Kidney (tissue), 14 donors: ENCODE measurements around the gene WRAP73. TPM values are rescaled to one million over a fixed set of nuclear protein-coding genes. Genes with fewer than 3 reads are reported as not detected.

Source experiments
- DNase-seq, 5 donors: peaks; one replicate each; pipeline ENCODE4 v3.0.0-alpha.2; 2013 to 2020
- FAIRE-seq: peaks from 2 replicates; lab custom pipeline; 2012; peaks lifted over from hg19 to GRCh38; lab: Jason Lieb, UNC
- H3K27ac ChIP-seq, 2 donors: one replicate each; pipeline ENCODE4 v1.7.0; 2013; ENCODE audit warnings: low read depth in 2 of 2, low read length in 2 of 2, inconsistent platforms in 1 of 2
- H3K27me3 ChIP-seq: one replicate; pipeline ENCODE4 v1.7.1; 2013; ENCODE audit warnings: low read length, inconsistent platforms; ENCODE audit not compliant: control insufficient read depth, insufficient read depth
- H3K36me3 ChIP-seq, 3 donors: one replicate each; pipeline versions ENCODE4 v1.7.0 to v1.7.1; 2013; ENCODE audit warnings: low read length in 3 of 3, control low read depth in 1 of 3, inconsistent platforms in 1 of 3; ENCODE audit not compliant: insufficient read depth in 3 of 3, control insufficient read depth in 2 of 3
- H3K4me1 ChIP-seq, 3 donors: one replicate each; pipeline versions ENCODE4 v1.7.0 to v1.7.1; 2013; ENCODE audit warnings: low read length in 3 of 3, inconsistent platforms in 1 of 3, low read depth in 1 of 3; ENCODE audit not compliant: control insufficient read depth in 2 of 3, insufficient read depth in 2 of 3
- H3K4me3 ChIP-seq, 3 donors: one replicate each; pipeline versions ENCODE4 v1.7.0 to v1.8.1; 2013; ENCODE audit warnings: low read length in 3 of 3, control low read depth in 1 of 3, inconsistent platforms in 1 of 3
- H3K9ac ChIP-seq, 3 donors: one replicate each; pipeline versions ENCODE4 v1.7.0 to v1.7.1; 2013; ENCODE audit warnings: low read length in 3 of 3, control low read depth in 1 of 3, inconsistent platforms in 1 of 3
- H3K9me3 ChIP-seq, 3 donors: one replicate each; pipeline versions ENCODE4 v1.7.0 to v1.7.1; 2013; ENCODE audit warnings: low read length in 3 of 3, control low read depth in 1 of 3, inconsistent platforms in 1 of 3; ENCODE audit not compliant: control insufficient read depth in 2 of 3, insufficient read depth in 1 of 3
- intact Hi-C: fragments of 100-400 bp; cut with DNase I; formaldehyde crosslinking; loops from one replicate; pipeline ENCODE4 v1.11.1; 2022
- polyA plus RNA-seq: library from polyadenylated mRNA; stranded (reverse); fragments of 350-450 nt; fragmentation: Illumina TruSeq; extraction: RNeasy Lipid Tissue Mini Kit (QIAGEN cat#74804); gene quantifications from one replicate; pipeline ENCODE4 v1.2.3, GENCODE V29; 2014; ENCODE audit warnings: low read depth, low replicate concordance; ENCODE audit not compliant: insufficient read depth
- total RNA-seq: library from RNA; stranded (reverse); fragmentation: NEBNext Ultra II Directional; extraction: Animal tissue kit (Norgen Biotek cat#: 25700); gene quantifications from one replicate; pipeline ENCODE4 v1.2.1, GENCODE V29; 2021
- TF ChIP-seq, protein P1 (sequence below): IDR thresholded peaks from 3 replicates; pipeline ENCODE4 v1.5.1; 2012; ENCODE audit warnings: mild to moderate bottlenecking, moderate library complexity, borderline replicate concordance; ENCODE audit not compliant: insufficient read depth; ENCODE audit errors: extremely low read depth
- donor health status: control.
- donor health status: control.
- donor health status: control.
- donor health status: control.
- donor health status: control.
- donor health status: DM: yes; HTN: yes; CAD: no.
- donor health status: Normal renal cell carcinoma (clear cell type).

Gene WRAP73
- total and polyA plus RNA-seq, 2 donors from 2014 or later, result 18.4 to 19.6 TPM

GRCh38 chr1:3657578-3658230 is 7.8 kb upstream of the WRAP73 start:
- Histone ChIP-seq H3K9me3 (no peaks in the 10 kb centered on the region), H3K4me3 (no peak overlapping the region), H3K4me1 (no peaks in the 10 kb centered on the region), H3K9ac (no peak overlapping the region), H3K27ac (no peak overlapping the region), H3K36me3 (no peaks in the 10 kb centered on the region), H3K27me3 (peaks cover 16% of the 10 kb centered on the region)
- DNase-seq (peak in 1 of 5 donors; percentile 71), FAIRE-seq (no peak)
- intact Hi-C loops, result no loop called here
- TF ChIP-seq, protein P1, sequence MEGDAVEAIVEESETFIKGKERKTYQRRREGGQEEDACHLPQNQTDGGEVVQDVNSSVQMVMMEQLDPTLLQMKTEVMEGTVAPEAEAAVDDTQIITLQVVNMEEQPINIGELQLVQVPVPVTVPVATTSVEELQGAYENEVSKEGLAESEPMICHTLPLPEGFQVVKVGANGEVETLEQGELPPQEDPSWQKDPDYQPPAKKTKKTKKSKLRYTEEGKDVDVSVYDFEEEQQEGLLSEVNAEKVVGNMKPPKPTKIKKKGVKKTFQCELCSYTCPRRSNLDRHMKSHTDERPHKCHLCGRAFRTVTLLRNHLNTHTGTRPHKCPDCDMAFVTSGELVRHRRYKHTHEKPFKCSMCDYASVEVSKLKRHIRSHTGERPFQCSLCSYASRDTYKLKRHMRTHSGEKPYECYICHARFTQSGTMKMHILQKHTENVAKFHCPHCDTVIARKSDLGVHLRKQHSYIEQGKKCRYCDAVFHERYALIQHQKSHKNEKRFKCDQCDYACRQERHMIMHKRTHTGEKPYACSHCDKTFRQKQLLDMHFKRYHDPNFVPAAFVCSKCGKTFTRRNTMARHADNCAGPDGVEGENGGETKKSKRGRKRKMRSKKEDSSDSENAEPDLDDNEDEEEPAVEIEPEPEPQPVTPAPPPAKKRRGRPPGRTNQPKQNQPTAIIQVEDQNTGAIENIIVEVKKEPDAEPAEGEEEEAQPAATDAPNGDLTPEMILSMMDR, result no peak

GRCh38 chr1:3657096-3657475 is 7.2 kb upstream of the WRAP73 start:
- FAIRE-seq, result no peak
- intact Hi-C loops, result no loop called here
- H3K27ac ChIP-seq, result no peak overlapping the region
- no peak overlapping the region for H3K4me3 ChIP-seq
- no peaks in the 10 kb centered on the region for H3K9me3 ChIP-seq
- TF ChIP-seq, protein P1, result no peak
- DNase-seq, result peak in 1 of 5 donors; percentile 44
- H3K4me1 ChIP-seq, result no peaks in the 10 kb centered on the region
- H3K9ac ChIP-seq, result no peak overlapping the region
- H3K36me3 ChIP-seq, result no peaks in the 10 kb centered on the region
- peaks cover 16% of the 10 kb centered on the region for H3K27me3 ChIP-seq

DNA sequence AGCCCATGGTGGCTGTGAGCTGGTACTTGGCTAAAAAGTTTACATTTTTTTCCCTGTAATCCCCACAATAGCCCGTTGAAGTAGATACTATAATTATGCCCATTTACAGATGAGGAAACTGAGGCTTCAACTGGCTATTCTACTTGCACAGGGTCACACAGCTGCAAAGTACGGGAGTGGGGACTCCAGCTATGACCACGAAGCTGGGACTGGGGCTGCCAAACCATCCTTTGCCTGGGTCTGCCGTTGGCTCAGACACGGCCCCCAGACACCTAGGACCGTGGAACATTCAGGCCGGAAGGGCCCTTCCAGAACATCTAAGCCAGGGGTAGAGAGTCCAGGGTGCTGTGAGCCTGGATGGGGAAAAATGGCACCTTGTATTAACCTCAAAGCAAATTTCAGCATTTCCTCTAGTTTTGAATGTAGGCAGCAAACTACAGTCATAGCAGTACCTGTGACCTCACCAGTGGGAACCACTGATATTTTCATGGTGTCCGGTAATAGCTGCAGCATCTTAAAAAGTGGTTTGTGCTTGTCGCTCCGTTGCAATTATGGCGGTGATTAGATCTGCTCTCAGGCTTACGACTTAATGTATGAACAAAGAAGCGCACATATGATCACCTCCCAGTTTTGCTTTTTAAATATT is 6.7 kb upstream of the WRAP73 start:
- DNase-seq (peak in 1 of 5 donors; percentile 26), FAIRE-seq (no peak)
- TF ChIP-seq, protein P1, result no peak
- peaks cover 16% of the 10 kb centered on the region for H3K27me3 ChIP-seq
- H3K36me3 ChIP-seq, result no peaks in the 10 kb centered on the region
- no peak overlapping the region for H3K4me3 ChIP-seq
- H3K27ac ChIP-seq, result no peak overlapping the region
- no peaks in the 10 kb centered on the region for H3K9me3 ChIP-seq
- no peaks in the 10 kb centered on the region for H3K4me1 ChIP-seq
- H3K9ac ChIP-seq, result no peak overlapping the region
- intact Hi-C loops, result no loop called here
